GM21723 (cell line): ENCODE data around the gene MARCHF6.
A peak's percentile ranks its signal among the peaks of the same experiment; 100 is the strongest.
"Not testable (repeated sequence)": the region's sequence is repeated elsewhere in the genome, so short reads cannot be mapped to it uniquely, and the experiment has no call there.

ENCODE experiments used
- ATAC-seq: cut with Tn5 transposase; IDR thresholded peaks from one replicate; pipeline ENCODE4 v1.9.1; 2021; ENCODE audit warnings: mild to moderate bottlenecking, moderate library complexity; ENCODE audit not compliant: unreplicated experiment

MARCHF6 gene

DNA sequence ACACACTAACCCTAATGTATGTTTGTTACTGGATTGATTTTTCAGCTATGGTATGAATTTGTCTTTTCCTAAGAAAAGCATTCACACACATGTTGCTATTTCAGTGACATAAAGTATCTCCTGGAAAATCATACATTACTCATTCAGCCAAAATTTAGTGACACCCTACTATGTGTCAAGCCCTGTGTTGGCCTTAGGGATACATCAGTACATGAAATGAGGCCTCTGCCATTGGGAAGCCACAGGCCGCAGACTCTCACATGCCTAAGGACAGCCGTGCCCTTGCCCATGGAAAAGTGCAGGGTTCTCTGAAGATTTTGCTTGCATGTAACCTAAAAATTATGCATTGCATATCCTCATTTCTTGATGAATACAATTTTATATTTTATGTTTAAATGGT, 5.2 kb upstream of the MARCHF6 start:
- ATAC-seq = no peak

DNA sequence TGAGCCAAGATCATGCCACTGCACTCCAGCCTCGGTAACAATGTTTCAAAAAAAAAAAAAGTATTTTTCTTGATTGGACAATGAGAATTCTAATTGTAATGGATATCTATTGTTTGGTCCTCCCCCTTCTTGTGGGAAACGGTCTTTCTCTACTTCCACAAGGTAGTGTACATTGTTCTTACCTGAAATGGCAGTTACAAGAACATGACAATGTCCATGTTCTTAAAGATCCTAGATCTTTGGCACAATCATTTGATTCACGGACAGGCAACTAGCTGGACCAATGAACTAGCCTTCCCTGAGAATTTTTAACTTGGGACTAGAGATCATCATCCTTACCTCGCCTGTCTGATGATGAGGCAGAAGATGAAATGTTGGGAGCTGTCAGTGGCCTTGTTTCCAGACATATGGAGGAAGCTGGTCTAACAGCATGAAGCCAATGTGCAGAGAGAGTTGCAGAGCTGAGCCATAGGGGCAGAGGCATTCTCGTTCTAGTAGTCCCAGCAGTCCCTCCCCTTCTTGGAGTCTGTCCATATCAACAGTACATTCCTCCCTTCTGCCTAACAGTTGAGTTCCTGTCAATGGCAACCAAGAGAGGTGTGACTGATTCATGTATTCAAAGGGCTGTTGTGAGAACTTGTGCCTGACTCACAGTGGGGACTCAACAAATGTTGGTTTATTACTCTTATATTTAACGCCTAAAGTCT, 2.1 kb upstream of the MARCHF6 start:
- no peak for ATAC-seq

DNA sequence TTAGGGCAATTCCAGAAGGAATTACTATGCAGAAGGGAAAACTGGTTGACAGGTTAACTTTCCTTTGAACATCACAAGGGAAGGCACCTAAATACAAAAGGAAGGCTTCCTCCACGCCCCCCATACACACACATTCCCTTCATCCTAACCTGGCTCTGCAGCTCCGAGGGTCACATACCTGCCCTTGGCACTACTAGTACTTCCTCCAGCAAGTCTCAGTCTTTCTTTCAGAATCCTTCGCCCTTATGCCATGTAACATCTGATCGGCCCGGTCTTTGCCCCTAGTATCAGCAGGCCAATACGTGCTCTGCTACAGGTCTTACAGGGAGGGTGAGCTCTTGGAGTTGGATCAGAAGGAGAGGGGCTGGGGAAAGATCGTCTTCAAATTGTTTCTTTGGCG, 1.6 kb upstream of the MARCHF6 start:
- ATAC-seq = no peak

DNA sequence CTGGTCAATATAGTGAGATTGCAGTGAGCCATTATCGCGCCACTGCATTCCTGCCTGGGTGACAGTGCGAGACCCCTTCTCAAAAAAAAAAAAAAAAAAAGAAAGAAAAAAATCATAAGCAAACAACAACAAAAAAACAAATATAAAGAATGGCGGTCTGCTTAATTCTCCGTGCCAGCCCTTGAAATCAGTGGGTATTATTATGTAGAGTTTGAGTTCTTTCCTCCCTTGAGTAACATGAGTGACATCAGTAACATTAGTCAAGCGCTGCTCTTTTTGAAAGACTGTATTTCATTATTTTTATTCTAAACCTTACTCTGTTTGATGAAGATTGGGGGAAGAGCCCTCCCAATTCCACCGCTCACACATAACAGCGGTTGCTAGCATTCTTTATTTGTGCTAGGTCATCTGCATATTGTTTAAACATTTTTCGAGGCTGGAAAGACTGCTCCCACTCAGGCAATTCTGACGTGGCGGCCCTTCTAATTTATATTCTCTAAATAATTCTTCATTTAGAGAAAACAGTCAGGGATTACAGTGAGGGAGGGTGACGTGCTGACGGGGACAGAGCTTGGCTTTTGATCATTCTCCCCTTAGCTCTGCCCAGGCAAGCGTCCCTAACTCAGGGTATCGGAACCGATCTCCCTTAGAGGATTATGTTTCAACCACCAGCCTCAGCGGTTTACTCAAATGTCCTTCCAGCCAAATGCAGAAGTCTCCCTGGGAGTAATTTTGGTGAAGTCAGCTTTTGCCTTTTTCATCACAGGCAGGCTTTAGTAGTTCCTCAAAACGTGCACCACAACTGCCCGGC, 860 bp upstream of the MARCHF6 start:
- ATAC-seq = peak; percentile 22

DNA sequence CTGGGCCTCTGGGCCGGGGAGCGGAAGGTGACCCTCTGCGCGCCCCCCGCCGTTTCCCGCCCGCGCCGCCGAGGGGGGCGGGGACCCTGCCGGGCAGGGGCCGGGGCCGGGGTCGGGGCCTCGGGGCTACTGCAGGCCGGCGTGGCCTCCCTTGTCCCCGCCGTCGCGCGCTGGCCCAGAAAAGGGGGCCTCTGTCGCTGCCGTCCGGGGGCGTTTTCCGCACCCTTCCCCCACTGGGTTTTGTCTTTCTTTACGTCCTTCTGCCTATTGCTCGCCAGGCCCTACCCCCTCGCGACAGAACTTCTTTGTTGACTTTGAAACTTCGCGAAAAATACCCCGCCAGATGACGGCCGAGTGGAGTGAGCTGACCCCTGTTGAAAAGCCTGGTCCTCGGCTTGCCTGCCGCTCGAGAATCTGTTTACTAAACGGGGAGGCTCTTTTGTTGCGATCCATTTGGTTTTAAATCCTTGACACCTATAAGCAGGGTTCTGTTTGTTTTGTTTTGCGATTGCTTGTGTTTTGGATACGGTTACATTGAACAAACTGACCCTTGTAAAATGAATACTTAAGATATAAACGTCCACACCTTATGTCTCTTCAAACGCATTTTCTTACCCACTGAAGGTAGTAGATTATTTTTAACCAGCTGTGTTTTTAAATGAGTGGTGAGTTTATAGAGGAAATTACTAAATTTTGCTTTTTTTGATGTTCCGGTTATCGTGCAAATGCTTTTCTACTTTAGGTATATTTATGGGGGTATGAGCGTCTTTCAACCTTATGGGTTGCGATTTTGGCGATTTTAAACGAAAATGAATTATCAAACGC, 765 bp downstream of the MARCHF6 start:
- ATAC-seq = peak; percentile 28

DNA sequence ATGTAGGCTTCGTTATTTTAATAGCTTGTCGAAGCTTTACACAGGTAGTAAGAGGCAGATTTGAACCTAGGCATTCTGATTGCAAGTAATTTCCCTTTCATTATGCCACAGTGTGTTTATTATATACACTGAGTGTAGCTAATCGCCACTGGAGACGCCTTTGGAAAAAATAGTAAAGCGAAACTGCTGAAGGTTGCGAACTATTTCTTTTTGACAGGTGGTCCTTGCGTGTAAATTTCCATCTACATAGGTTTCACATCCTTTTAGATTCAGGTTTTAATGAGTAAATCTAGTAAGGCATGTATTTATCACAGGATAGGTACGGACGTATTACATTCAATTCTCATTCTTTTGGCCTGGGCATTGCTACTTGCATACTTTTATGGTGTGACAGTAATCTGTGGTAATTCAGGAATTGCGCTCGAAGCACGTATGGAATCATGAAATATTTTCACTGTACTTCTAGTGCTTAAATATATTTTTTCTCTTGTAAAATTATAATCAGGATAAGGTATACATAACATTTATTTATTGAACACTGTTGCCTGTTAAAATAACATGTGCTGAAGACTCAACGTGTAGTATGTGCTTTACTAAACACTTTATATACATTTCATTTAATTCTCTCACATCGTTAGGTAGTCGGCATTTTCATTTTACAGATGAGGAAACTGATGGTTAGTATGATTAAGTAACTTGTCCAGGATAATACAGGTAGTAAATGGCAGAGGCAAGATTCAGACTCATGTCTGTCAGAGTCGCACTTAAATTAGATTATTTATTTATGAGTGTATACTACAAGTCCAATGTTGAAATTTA, 1.8 kb downstream of the MARCHF6 start:
- no peak for ATAC-seq

DNA sequence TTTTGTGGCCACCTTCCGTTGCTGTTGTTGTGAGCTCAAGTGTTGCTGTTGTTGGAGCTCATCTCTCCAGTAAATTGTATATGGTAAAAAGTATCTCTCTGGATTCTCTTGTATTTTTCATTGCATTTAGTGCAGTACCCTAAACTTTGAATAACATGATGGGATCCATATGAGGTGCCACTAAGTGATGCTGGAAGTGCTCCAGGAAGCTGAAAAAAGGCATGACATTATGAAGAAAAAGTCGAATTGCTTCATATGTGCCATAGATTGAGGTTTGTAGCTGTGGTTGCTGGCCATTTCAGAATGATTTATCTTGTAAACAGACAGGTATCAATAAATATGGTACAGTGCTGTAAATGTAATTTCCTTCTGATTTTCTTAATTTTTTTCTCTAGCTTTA, 5.5 kb downstream of the MARCHF6 start:
- ATAC-seq = no peak

DNA sequence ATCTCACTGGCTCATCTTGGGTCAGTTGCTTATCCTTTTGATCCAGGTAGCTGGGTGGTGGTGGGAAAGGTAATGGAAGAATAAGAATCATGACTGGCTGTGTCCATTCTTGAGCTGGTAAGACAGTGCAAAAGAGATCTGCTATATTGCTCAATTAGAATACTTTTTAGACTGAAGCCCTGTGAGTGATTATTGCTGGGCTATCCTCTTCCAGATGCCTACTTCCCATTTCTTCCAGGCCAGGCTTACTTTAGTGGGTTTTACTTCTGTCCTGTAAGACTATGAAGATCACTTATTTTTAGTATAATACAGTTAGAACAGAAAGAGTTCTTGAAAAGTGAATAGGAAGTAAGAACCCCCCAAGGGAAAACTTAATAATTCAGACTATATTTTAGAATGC, 7.2 kb downstream of the MARCHF6 start:
- no peak for ATAC-seq

DNA sequence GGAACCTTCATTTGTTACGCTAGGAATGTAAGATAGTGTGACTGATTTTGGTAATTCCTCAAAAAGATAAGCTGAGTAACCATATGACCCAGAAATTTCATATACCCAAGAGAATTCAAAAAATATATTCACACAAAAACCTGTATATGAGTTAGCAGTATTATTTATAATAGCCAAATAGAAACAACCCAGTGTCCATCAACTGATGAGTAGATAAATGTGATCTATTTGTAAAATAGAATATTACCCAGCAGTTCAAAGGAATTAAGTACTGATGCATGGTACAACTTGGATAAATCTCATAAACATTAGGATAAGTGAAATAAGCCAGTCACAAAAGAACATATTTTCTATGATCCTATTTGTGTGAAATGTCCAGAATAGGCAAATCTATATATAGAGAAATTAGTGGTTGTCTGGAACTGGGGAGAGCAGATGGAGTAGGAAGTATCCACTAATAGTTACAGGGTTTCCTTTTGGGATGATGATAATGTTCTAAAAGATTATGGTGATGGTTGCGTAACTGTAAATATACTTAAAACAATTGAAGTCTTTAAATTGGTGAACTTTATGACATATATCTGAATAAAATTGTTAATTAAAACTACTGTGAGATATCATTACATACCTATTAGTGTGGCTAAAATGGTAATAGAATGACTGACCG, 10.2 kb downstream of the MARCHF6 start:
- ATAC-seq = no peak

DNA sequence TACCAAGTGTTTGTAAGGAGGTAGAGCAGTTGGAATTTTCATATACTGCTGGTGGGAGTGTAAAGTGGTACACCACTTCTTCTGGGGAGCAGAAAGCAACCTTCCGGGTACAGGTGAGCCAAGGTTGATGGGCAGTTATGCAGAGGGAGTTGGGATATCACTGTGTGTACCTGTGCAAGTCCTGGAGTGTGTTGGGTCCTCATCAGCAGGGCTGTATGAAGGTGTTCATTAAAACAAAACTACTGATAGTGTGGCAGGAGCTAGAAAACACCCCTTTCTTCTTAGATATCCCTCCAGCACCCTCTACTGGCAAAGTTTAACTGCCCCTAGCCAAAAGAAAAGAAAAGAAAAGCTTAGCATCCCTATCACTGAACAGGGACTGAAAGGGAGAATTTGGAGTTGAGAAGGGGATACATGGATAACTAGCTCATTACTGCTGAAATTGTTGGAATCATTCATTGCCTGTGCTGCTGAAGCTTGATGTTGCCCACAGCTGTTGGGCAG, 10.7 kb downstream of the MARCHF6 start:
- no peak for ATAC-seq

DNA sequence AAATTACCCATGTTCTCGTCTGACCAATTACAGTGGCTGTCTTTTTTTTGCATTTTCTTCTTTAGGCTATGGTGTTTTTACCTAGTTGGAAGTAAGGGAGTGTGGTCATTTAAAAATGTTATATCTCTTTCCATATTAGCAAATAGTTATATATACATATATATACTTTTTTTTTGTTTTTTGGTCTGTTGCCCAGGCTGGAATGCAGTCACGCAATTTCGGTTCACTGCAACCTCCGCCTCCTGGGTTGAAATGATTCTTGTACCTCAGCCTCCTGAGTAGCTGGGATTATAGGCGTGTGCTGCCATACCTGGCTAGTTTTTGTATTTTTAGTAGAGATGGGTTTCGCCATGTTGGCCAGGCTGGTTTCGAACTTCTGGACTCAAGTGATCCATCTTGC, 12.3 kb downstream of the MARCHF6 start:
- ATAC-seq = no peak

DNA sequence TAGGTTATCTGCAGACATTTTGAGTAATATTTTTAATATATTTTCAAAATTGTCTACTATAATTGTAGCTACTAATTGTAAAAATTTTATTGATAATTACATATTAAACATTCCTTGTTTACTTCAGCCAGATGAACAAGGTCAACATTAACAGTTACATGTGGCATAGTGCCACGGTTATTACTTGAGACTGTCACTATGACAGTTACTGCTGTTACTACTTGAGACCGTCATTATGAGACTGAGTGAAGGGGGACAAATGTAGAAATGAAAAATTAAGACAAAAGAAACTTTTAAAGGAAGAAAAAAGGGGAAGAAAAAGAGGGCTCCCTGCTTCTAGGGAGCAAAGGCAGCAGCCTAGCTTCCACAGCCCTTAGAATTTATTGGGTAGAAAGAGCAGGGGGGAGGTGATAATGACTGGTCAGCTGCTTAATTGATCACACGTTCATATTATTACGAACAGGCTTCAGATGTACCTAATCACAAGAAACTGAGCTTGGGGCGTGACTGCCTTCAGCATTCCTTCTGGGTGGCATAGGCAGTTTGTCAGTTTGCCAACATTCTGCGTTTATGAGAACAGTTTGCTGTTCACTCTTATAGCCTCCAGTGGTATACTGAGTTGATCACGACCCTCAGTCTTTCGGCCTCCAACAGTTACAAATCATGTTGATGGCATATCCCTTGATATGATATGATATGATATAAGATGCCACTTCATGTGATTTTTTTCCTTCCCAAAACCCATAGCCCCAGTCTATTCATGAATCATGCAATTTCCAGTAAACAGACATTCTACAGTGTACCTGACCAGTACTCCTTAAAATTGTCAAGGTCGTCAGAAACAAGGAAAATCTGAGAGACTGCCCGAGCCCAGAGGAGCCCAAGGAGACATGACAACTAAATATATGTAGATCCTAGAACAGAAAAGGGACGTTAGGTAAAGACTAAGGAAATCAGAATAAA, 13.1 kb downstream of the MARCHF6 start:
- ATAC-seq = no peak

DNA sequence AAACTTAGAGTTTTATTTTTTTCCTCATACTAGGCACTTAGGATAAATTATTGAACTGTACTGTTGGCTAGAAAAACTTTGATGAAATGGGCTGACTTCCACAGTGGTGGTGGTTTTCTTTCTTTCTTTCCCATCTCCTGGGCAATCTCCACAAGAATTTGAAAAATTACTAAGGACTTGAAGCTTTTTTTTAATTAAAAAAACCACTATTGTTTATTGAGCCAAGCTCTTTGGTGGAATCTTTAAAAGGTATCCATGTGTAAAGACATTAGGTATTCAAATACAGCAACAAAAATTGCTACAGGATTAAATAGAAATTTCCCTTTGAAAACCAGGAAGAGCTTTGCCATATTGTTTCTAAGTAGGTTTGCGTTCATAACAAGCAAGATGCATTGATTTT, 14.1 kb downstream of the MARCHF6 start:
- no peak for ATAC-seq

DNA sequence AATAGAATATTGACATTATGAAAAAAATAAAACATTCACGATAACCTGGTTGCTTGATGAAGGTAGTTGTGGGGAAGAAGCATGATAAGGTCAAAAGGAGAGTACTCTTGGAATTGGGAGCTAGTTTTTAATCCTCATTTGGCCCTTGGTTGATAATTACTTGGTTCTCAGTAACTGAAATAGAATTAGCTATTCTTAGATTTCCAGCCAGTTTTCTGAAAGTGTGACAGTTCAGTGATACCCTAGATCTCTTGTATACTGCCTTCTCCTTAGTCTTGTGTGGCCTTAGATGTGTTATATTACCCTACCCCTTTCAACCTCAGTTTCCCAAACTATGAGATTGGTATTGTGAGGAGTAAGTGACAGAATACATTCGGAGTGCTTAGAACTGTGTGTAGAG, 17.4 kb downstream of the MARCHF6 start:
- no peak for ATAC-seq

DNA sequence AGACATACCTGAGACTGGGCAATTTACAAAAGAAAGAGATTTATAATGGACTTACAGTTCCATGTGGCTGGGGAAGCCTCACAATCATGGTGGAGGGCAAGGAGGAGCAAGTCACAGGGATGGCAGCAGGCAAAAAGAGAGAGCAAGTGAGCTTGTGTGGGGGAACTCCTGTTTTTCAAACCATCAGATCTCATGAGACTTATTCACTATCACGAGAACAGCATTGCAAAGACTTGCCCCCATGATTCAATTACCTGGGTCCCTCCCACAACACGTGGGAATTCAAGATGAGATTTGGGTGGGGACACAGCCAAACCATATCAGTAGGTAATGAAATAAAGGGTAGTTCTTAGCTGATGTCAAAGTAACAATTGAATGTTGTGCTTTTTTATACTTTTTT, 17.9 kb downstream of the MARCHF6 start:
- not testable (repeated sequence) for ATAC-seq

DNA sequence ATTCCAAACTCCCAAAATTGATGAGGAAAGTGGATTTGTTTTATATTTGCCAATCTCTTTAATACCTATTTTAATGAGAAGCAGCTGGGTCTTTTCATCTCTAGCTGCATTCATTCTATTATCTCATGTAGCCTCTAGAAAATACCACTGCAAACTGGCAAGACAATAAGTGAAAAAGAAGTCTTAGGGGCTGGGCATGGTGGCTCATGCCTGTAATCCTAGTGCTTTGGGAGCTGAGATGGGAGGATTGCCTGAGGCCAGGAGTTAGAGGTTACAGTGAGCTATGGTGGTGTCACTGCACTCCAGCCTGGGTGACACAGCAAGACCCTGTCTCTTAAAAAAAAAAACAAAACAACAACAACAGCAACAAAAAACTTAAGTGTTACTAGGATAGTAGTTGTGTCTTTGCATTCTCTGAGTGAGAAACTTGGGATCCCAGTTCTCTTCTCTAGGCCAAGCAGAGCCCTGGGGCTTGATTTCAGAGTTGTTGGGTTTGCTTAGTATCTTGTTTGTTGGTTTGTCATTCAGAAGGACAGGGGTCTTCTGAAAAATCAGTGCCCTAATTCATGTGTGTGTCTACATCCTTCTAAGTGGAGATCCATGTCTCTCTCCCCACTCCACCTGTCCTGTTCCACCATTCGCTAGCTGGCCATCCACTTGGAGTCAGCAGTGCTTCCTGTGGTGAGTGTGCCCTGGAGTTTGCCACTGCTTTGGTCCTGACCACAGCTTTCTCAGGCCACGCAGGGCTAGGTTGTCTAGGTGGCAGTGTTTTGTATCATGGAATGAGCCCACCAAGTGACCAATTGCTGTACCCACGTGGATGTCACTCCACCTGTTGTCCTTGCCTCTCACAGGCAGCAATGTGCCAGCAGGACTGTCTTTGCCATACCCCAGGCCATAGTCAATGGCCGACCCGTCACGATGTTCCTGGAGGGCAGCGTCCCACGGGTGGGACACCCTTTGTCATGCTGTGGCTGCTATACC, 19.5 kb downstream of the MARCHF6 start:
- ATAC-seq = no peak
